Stimulated activated CD4-positive, alpha-beta T cell treated with anti-CD3 and anti-CD28 coated beads, TNF-alpha, amount 100 ng/mL, for 48 hours (primary cell): ENCODE measurements around the gene SGK2.
"Not testable (repeated sequence)": the region's sequence is repeated elsewhere in the genome, so short reads cannot be mapped to it uniquely, and the experiment has no call there.

ENCODE experiments used
- DNase-seq, 3 donors: peaks; one replicate each; pipeline ENCODE4 v3.0.0-alpha.2; 2020; ENCODE audit warnings: low read depth in 3 of 3

SGK2 gene

GRCh38 chr20:43601960-43602359 lies 43.1 kb downstream of the SGK2 start:
- DNase-seq = not testable (repeated sequence)

GRCh38 chr20:43603124-43603523 lies 44.3 kb downstream of the SGK2 start:
- DNase-seq = no peak

GRCh38 chr20:43605715-43606114 lies 46.9 kb downstream of the SGK2 start:
- no peak for DNase-seq

GRCh38 chr20:43607278-43607677 lies 48.5 kb downstream of the SGK2 start:
- not testable (repeated sequence) for DNase-seq

- DNase-seq = no peak
Measured at GRCh38 chr20:43631598-43631997, 72.8 kb downstream of the SGK2 start.
